Osteoblast (primary cell): Measurements from ENCODE around the gene ACBD4. TPM values are rescaled to one million over a fixed set of nuclear protein-coding genes. Genes with fewer than 3 reads are reported as not detected.

Experiments
- DNase-seq: peaks from one replicate; pipeline ENCODE4 v3.0.0; 2011; ENCODE audit warnings: low spot score, mixed read lengths; ENCODE audit not compliant: insufficient read length; ENCODE audit errors: missing footprints
- H2AFZ ChIP-seq: 2 replicates; pipeline ENCODE4 v1.6.0; 2011; ENCODE audit warnings: mild to moderate bottlenecking, low read length
- H3K27ac ChIP-seq: 2 replicates; pipeline ENCODE4 v1.5.1; 2011; ENCODE audit warnings: mild to moderate bottlenecking, low read depth, low read length, moderate library complexity
- H3K27me3 ChIP-seq: 2 replicates; pipeline ENCODE4 v1.6.0; 2012; ENCODE audit warnings: mild to moderate bottlenecking, control low read depth, inconsistent platforms, low read length, moderate library complexity; ENCODE audit not compliant: insufficient read depth
- H3K36me3 ChIP-seq: 2 replicates; pipeline ENCODE4 v1.5.1; 2011; ENCODE audit warnings: mild to moderate bottlenecking, low read length, control low read depth, moderate library complexity; ENCODE audit not compliant: insufficient read depth
- H3K4me1 ChIP-seq: 2 replicates; pipeline ENCODE4 v1.5.1; 2011; ENCODE audit warnings: mild to moderate bottlenecking, low read length, control low read depth, moderate library complexity; ENCODE audit not compliant: insufficient read depth
- H3K4me2 ChIP-seq: 2 replicates; pipeline ENCODE4 v1.6.0; 2011; ENCODE audit warnings: mild to moderate bottlenecking, low read length; ENCODE audit not compliant: insufficient read depth
- H3K4me3 ChIP-seq: fragments of 200-600 bp; sonication (generic); 3 replicates; pipeline ENCODE4 v1.5.1; 2012; ENCODE audit warnings: mild to moderate bottlenecking, low read length, inconsistent platforms; ENCODE audit not compliant: insufficient read depth
- H3K79me2 ChIP-seq: 2 replicates; pipeline ENCODE4 v1.6.0; 2012; ENCODE audit warnings: mild to moderate bottlenecking, low read length, control low read depth, inconsistent platforms; ENCODE audit not compliant: insufficient read depth
- H3K9me3 ChIP-seq: 2 replicates; pipeline ENCODE4 v1.5.1; 2011; ENCODE audit warnings: low read depth, low read length, control low read depth
- H4K20me1 ChIP-seq: 2 replicates; pipeline ENCODE4 v1.6.0; 2012; ENCODE audit warnings: mild to moderate bottlenecking, low read length, control low read depth; ENCODE audit not compliant: insufficient read depth
- CTCF ChIP-seq: IDR thresholded peaks from 2 replicates; pipeline ENCODE4 v1.5.1; 2011; ENCODE audit warnings: mild to moderate bottlenecking, low read depth, low read length, moderate library complexity; ENCODE audit errors: extremely low read depth
- total RNA-seq: library from RNA; depleted of rRNA; stranded (reverse); fragments of >200 nt; gene quantifications from 2 replicates; pipeline ENCODE4 v1.2.3, GENCODE V29; 2012

The ACBD4 gene
- total RNA-seq, 1 donor: 4.7 TPM

- Histone ChIP-seq H2AFZ (peak overlapping the region; percentile 94), H4K20me1 (no peaks in the 10 kb centered on the region), H3K27me3 (no peaks in the 10 kb centered on the region), H3K79me2 (peaks cover 9% of the 10 kb centered on the region), H3K27ac (peak overlapping the region; percentile 78), H3K4me2 (peak overlapping the region; percentile 95), H3K9me3 (no peaks in the 10 kb centered on the region), H3K4me3 (peak overlapping the region; percentile 87), H3K36me3 (no peaks in the 10 kb centered on the region), H3K4me1 (peaks cover 21% of the 10 kb centered on the region)
- DNase-seq: peak; percentile 85
- no peak for TF ChIP-seq CTCF
Measured at GRCh38 chr17:45135978-45136791, 698 bp downstream of the ACBD4 start.

GRCh38 chr17:45136846-45137560 lies 1.5 kb downstream of the ACBD4 start:
- Histone ChIP-seq H3K4me2 (peak overlapping the region; percentile 95), H2AFZ (no peak overlapping the region)
- DNase-seq: peak; percentile 26

GRCh38 chr17:45137561-45138305 lies 2.2 kb downstream of the ACBD4 start:
- Histone ChIP-seq H2AFZ (no peak overlapping the region), H3K9me3 (no peaks in the 10 kb centered on the region), H3K4me2 (no peak overlapping the region), H3K79me2 (peaks cover 3% of the 10 kb centered on the region), H4K20me1 (no peaks in the 10 kb centered on the region), H3K4me1 (peaks cover 16% of the 10 kb centered on the region), H3K27ac (no peak overlapping the region), H3K36me3 (no peaks in the 10 kb centered on the region), H3K27me3 (no peaks in the 10 kb centered on the region), H3K4me3 (no peak overlapping the region)
- DNase-seq: peak; percentile 58
- TF ChIP-seq CTCF: no peak

More at GRCh38 chr17:45136846-45137560, 1.5 kb downstream of the ACBD4 start:
- Histone ChIP-seq H3K27me3 (no peaks in the 10 kb centered on the region), H3K27ac (no peak overlapping the region), H4K20me1 (no peaks in the 10 kb centered on the region), H3K36me3 (no peaks in the 10 kb centered on the region), H3K9me3 (no peaks in the 10 kb centered on the region), H3K4me1 (peaks cover 16% of the 10 kb centered on the region), H3K79me2 (peaks cover 3% of the 10 kb centered on the region), H3K4me3 (no peak overlapping the region)
- no peak for TF ChIP-seq CTCF
